Mesothelial cell of epicardium (in vitro differentiated cells): ENCODE results near the gene WNT10A. TPM values are rescaled to one million over a fixed set of nuclear protein-coding genes. Genes with fewer than 3 reads are reported as not detected.

Experiments used
- DNase-seq, 2 experiments: peaks; one replicate each; pipeline ENCODE4 v3.0.0; 2021; ENCODE audit warnings: low spot score in 2 of 2; ENCODE audit not compliant: unreplicated experiment in 2 of 2
- H3K27ac Mint-ChIP-seq: 2 replicates; pipeline ENCODE4 v1.8.0; 2021; ENCODE audit warnings: mixed read lengths
- H3K27me3 Mint-ChIP-seq: 2 replicates; pipeline ENCODE4 v1.8.0; 2021; ENCODE audit warnings: low read depth, mixed read lengths
- H3K36me3 Mint-ChIP-seq: 2 replicates; pipeline ENCODE4 v1.8.0; 2021; ENCODE audit warnings: mixed read lengths
- H3K4me1 Mint-ChIP-seq: 2 replicates; pipeline ENCODE4 v1.8.0; 2021; ENCODE audit warnings: mixed read lengths
- H3K4me3 Mint-ChIP-seq: 2 replicates; pipeline ENCODE4 v1.8.0; 2021; ENCODE audit warnings: mild to moderate bottlenecking, moderate library complexity, mixed read lengths
- H3K9me3 Mint-ChIP-seq: 2 replicates; pipeline ENCODE4 v1.8.0; 2021; ENCODE audit warnings: mixed read lengths
- CTCF ChIP-seq: fragments of 200-600 bp; sonication (generic); IDR thresholded peaks from one replicate; pipeline ENCODE4 v1.5.0; 2021; ENCODE audit warnings: antibody characterized with exemption; ENCODE audit not compliant: unreplicated experiment
- total RNA-seq: library from RNA; stranded (reverse); gene quantifications from 3 replicates; pipeline ENCODE4 v1.2.1, GENCODE V29; 2021

Gene WNT10A
- total RNA-seq, 1 donor from 2014 or later, result 53.2 TPM

- Mint-ChIP-seq H3K27ac (peak overlapping the region; percentile 95), H3K27me3 (peaks cover 43% of the 10 kb centered on the region), H3K9me3 (no peaks in the 10 kb centered on the region), H3K4me3 (peak overlapping the region; percentile 82), H3K4me1 (peaks cover 66% of the 10 kb centered on the region), H3K36me3 (peaks cover 2% of the 10 kb centered on the region)
- no peak for TF ChIP-seq CTCF
- peak; percentile 50 to 65 for DNase-seq
Observed at GRCh38 chr2:218883491-218884490, 3.1 kb downstream of the WNT10A start.

- Mint-ChIP-seq H3K27ac (peak overlapping the region; percentile 88), H3K4me1 (peaks cover 61% of the 10 kb centered on the region), H3K9me3 (no peaks in the 10 kb centered on the region), H3K4me3 (peak overlapping the region; percentile 65), H3K36me3 (peaks cover 9% of the 10 kb centered on the region), H3K27me3 (peaks cover 38% of the 10 kb centered on the region)
- no peak for TF ChIP-seq CTCF
- no peak for DNase-seq
Observed at GRCh38 chr2:218884519-218884918, 3.9 kb downstream of the WNT10A start.

GRCh38 chr2:218885981-218886947, 5.6 kb downstream of the WNT10A start:
- Mint-ChIP-seq H3K27ac (peak overlapping the region; percentile 48), H3K9me3 (no peaks in the 10 kb centered on the region), H3K36me3 (peaks cover 13% of the 10 kb centered on the region), H3K4me1 (peaks cover 52% of the 10 kb centered on the region), H3K4me3 (no peak overlapping the region), H3K27me3 (peaks cover 30% of the 10 kb centered on the region)
- DNase-seq, result no peak
- no peak for TF ChIP-seq CTCF

DNA sequence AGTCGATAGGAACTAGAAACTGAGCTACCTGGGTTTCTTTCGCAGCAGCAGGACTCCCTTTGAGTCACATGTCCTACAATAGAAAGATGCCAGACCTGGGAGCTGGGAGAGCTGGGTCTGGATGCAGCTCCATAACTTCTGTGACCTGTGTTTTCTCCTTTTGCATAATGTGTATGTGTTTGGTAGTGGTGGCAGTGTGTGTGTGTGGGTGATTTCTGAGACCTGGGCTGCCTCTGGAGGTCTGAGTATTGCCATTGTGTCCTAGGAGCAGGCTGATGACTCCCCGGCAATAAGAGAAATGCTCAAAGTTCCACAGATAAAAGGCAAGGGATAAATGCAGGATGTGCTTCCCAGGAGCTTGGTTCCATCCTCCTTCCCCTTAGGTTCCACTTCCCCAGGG, 6.4 kb downstream of the WNT10A start:
- Mint-ChIP-seq H3K27ac (peak overlapping the region; percentile 48), H3K9me3 (no peaks in the 10 kb centered on the region), H3K4me3 (no peak overlapping the region), H3K4me1 (peaks cover 52% of the 10 kb centered on the region), H3K27me3 (peaks cover 31% of the 10 kb centered on the region), H3K36me3 (peaks cover 16% of the 10 kb centered on the region)
- no peak for DNase-seq
- no peak for TF ChIP-seq CTCF

DNA sequence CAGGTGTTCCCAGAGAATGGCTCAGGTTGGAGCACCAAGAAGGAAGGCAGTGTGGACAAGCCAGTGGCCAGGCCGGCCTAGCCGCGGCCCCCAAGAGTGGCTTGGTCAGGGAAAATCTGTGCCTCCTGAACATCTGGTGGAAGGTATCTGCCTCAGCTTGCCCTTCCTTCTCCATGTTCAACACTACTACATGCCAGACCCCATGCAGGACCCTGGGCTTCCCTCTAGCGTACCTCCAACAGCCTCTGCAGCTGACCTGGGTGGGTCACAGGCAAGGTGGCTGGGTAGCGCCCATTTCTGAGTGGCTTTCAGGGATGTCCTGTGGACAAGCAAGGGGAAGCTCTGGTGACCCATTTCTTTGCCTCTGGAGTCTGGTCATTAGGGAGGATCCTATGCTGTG, 7.7 kb downstream of the WNT10A start:
- H3K36me3 Mint-ChIP-seq, result peaks cover 16% of the 10 kb centered on the region
- H3K27me3 Mint-ChIP-seq, result peaks cover 25% of the 10 kb centered on the region
- H3K4me3 Mint-ChIP-seq, result no peak overlapping the region
- H3K4me1 Mint-ChIP-seq, result peaks cover 47% of the 10 kb centered on the region
- H3K9me3 Mint-ChIP-seq, result no peaks in the 10 kb centered on the region
- no peak for TF ChIP-seq CTCF
- H3K27ac Mint-ChIP-seq, result no peak overlapping the region
- DNase-seq, result no peak
